Tibial nerve (tissue), 4 donors: ENCODE data around the gene SAMD14.

Source experiments
- CTCF ChIP-seq, 5 experiments: fragments of 200-600 bp in 3 of 5; fragments of 450-650 bp in 2 of 5; sonication (generic) in 3 of 5; IDR thresholded peaks; one replicate each; pipeline ENCODE4 v1.5.1; 2016 to 2019; ENCODE audit warnings: antibody characterized with exemption in 5 of 5, mild to moderate bottlenecking in 3 of 5, moderate library complexity in 2 of 5
- EP300 ChIP-seq, 2 donors: sonication (generic); formaldehyde crosslinking; IDR thresholded peaks; one replicate each; pipeline ENCODE4 v1.6.1; 2017; ENCODE audit warnings: antibody characterized with exemption in 2 of 2, mild to moderate bottlenecking in 1 of 2
- POLR2A ChIP-seq, 2 donors: fragments of 450-650 bp; IDR thresholded peaks; one replicate each; pipeline ENCODE4 v1.6.1; 2017; ENCODE audit warnings: antibody characterized with exemption in 2 of 2, mild to moderate bottlenecking in 2 of 2, moderate library complexity in 2 of 2

GRCh38 chr17:50144355-50144754 lies 14.4 kb upstream of the SAMD14 start:
- TF ChIP-seq POLR2A (IDR thresholded peaks at IDR 0.05) (no peak), EP300 (IDR thresholded peaks at IDR 0.05) (no peak), CTCF (IDR thresholded peaks at IDR 0.05) (no peak)
